Activated effector memory CD4-positive, alpha-beta T cell treated with Interleukin-2 at 50 U/mL for 16 hours (primary cell): Measurements from ENCODE around the gene RETREG1.
"Not testable (repeated sequence)": the region's sequence is repeated elsewhere in the genome, so short reads cannot be mapped to it uniquely, and the experiment has no call there.

Experiments
- DNase-seq: peaks from one replicate; pipeline ENCODE4 v3.0.0-alpha.2; 2020

Gene RETREG1

DNA sequence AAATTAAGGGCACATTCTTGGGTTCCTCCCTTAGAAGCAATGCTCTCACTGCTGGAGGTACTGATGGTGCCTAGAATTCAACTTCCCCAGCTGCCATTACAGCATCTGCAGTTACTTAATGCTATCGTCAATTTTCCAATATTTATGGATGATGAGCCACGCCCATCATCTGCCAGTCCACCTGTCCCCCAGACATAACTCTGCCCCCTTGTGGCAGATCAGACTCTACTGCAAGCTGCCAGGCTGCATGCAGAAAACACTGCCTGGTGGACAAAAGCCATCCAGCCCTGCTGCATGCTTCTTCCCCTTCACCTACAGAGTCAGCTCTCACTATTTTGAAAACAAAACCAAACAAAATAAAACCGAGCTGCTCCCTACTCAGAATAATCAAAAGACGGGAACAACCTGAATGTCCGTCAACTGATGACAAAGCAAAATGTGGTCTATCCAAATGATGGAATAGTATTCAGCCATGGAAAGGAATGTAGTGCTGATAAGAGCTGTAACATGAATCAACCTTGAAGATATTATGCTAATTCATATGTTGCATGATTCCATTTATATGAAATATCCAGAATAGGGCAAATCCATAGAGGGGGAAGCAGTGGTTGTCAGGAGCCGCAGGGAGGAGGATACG is 66.4 kb downstream of the RETREG1 start:
- DNase-seq, result no peak

DNA sequence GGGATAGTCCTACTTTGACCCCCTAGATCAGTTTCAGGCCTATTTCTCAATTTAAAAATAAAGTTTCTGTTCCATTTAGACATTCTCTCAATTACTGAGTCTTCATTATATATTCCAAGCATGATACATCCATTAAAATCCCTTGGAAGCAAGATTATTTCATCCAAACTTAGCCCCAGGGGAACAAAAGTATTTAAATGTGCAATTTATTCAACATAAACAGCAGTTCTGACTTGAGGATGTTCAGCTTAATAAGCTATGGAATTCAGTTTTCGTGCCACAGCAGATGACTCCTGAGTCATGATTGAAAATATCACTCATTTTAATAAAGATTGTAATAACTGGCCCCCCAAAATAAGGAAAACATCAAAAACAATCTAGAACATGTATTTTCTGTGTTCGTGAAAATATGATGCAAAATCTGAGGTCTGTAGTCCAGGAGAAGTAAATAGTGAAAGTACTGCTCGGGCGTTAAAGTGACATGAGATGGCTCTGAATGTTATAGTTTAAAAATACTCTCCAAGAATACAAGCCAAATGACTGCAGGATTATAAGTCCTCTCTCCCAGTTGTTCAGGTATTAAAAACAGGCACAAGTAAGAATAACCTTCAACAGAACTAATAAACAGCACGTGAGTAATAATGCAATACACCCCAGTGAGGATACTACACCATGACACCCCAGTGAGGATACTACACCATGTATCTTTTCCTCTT is 67.1 kb downstream of the RETREG1 start:
- no peak for DNase-seq

DNA sequence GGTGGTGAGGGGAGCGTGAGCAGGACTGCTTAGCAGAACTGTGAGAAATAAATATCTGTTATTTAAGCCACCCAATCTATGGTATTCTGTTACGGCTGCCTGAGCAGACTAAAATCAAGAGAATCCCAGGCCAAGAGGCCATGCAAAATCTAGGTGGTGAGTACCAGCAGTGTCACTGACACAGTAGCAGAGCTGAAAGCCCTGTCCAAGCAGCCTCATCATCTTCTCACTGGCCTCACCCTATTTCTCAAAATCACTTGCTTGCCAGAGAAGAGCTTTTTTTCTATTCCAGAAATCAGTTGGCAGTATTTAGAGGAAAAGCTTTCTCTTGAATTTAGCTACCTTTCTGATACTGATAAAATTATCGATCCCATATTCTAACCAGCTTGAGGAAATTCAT is 68.0 kb downstream of the RETREG1 start:
- no peak for DNase-seq

DNA sequence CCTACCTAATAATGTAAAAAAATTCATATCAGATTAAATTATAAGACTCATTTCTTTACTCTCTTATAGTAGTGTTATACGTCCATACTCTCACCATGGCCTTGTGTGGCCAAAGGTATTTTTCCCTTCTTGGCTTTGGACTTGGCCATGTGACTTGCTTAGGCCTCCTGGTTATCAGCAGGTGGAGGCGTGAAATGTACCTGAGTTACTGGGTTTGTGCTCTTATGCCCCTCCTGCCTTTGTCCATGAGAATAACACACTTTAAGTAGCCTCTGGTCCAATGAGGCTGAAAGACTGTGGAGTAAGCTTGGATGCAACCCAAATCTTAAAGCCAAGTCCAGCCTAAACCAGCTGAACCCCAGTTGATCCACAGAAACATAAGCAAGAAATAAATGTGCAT is 68.7 kb downstream of the RETREG1 start:
- DNase-seq, result no peak

DNA sequence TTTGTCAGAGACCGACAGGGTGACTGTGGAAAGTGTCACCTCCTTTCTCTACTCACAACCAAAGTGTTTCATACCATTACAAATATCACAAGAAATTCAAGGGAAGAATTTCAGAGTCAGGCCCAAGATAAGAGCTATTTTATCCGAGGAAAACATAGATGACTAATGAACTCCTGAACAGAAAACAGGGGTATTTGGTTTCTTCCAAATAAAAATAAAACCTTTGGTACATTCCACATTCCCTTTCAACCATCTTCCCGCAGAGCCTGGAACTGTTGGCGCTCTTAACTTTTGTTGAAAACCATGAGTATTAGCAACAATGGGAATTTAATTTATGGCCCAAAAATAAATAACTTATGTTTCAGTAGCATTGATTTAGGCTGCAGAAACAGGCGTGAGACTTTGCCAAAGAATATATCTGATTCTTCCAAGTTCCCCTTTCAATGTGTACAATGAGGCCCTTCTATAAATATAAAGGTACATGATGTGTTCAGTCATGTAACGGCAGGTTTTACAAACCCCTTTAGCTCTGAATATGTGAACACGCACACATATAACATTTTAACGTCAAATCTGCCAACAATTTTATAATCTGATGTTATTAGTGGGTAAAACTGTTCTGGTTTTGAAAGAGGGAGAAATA is 69.5 kb downstream of the RETREG1 start:
- no peak for DNase-seq

DNA sequence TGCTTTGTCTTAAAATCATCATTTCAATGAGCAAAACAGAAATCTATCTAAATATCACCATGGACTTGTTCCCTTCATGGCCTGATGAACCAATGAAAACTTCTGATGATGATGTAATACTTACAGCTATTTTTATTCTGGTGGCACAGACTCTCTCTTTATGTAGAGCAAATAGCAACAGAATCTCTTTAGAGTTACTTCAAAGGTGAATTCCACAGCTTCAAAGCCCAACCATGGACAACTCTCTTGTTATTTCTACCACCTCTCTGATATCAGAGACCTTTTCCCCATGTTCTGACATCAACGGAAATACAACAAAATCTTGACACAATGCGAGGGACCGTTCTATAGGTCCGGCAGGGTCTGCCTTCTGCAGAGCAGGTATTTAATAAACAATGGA is 70.1 kb downstream of the RETREG1 start:
- DNase-seq, result no peak

DNA sequence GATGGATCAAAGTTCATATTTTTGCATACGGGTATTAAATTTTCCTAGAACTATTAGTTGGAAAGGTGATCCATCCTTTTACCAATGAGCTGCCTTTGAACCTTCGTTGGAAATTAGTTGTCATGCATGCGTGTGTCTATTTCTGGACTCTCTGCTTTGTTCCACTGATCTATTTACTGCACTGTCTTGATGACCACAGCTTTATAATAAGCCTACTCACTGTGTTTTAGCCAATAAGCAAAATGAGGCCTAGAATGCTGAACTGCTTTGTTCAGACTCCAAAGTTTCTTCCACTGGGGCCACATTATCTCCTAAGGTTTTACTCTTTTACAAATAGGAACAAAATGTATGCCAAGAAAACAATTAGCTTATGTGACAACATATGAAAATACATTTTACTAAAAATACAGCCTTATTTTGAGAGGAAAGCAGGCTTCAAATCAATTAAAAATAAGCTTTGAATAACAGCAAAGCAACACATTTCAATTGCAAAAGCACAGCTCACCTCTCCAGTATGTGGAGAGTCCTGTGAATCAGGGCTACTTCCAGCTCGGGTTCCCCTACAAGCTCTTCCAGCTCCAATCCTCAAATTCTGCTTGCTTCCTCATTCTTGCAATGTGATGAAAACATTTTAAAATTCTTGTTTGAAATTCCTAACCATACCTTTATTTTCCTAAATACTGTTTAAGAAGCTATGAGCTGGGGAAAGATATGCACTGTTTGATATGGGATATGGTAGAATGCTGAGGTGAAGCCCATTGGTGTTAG is 72.0 kb downstream of the RETREG1 start:
- no peak for DNase-seq

DNA sequence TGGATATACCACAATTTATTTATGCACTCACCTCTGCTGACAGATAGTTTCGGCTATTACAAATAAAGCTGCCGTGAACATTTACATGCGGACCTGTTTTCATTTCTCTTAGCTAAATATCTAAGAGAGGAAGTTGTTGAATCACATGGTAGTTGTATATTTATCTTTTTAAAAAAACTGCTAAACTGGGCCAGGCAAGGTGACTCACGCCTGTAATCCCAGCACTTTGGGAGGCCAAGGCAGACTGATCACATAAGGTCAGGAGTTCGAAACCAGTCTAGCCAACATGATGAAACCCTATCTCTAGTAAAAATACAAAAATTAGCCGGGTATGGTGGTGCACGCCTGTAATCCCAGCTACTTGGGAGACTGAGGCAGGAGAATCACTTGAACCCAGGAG is 73.6 kb downstream of the RETREG1 start:
- DNase-seq, result not testable (repeated sequence)

DNA sequence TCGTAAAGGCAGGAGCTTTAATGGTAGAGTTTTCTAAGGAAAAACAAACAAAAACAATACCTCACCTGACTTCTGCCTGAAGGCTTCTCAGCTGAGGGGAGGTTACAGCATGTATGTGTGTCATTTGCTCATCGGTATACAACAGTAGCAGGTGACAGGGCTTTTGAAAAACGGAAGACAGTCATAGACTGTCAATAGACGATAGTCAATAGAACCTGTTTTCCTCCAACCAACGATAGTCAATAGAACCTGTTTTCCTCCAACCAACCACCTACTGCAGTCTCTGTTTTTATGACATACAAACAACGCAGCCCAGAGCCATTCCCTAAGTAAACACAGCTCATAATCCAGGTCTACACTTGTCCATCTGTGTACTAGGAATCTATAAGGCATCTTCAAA is 74.6 kb downstream of the RETREG1 start:
- DNase-seq, result no peak

DNA sequence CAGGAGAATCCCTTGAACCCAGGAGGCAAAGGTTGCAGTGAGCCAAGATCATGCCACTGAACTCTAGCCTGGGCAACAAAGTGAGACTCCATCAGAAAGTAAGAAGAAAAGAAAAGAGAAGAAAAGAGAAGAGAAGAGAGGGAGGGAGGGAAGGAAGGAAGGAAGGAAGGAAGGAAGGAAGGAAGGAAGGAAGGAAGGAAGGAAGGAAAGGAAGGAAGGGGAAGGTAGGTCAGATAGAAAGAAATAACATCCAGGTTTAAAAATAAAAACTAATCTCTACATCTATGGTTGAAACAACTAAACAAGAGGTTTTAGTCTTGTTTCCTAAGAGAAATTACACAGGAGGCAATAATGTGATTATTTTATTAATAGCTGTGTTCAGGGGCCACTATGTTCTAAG is 75.2 kb downstream of the RETREG1 start:
- not testable (repeated sequence) for DNase-seq

DNA sequence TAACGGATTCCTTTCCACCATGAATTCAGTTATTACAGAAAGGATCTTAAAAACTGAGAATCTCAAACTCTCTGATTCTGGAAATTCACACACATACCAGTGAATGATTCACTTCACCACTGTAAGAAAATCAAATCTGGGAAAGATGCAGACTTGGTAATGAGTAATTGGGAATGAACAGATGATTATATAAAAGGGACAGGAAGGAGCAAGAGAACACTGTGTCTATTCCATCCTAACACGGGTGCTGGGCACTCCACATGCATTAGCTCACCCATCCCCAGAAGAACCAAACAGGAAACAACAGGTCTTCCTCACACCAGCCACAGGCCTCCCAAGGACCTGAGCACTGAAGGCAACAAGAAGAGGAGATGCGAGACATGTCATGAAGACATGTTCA is 76.4 kb downstream of the RETREG1 start:
- no peak for DNase-seq

DNA sequence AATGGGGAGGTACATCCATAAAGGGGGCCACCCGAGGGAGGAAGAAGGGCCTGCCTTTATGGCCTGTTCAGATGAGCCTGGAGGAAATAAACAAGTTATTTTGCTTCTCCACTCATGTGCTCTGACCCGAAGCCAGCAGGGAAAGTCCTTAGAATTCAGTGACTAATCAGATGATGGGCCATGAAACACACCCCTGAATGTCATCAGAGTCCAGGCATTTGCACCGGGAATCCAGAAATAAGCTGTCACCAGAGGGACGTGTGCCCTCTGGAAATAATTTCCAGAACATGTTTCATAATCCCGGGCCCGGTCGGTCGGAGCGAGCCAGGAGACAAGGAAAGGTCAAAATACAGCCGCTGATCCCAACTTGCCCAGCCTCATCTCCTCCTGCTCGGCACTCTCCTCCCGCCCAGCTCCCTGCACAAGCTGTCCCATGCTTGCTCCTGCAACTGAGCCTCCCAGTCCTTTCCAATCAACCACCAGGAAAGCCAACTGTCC is 77.6 kb downstream of the RETREG1 start:
- no peak for DNase-seq

DNA sequence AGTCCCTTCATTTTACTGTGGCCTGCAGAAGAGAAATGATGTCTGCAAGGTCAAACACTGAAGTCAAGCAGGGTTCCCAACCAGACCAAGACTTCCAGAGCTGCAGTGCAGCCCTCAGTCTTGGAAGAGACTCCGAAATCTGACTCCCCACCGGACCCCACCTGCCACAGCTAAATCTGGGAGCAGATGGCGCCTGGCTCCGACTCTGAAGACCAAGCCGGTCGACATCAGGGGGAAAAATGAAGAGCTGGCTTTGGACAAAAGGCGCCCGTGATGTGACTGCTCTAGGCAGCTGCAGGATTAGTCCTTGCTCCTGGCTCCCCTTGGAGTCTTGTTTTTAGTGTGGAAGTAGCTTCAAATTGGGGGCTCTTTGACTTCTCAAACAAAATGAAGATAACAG is 78.8 kb downstream of the RETREG1 start:
- DNase-seq, result no peak

DNA sequence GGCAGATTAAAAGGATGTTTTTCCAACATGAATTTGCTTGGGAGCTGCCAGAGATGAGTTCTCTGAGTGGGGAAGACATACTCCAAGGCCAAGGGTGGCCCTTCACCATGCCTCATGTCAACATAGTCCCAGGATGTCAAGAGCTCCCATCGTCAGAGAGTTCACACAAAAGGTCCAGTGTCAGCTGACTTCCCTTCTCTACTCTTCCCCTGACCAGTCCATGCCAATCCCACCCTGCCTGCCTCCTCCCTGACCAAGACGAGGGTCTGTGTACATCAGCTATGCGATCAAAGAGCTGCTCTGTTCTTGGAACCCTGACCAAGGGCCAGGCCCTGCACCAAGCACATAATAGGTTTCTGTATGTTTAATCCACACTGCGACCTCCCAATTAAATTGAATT is 80.0 kb downstream of the RETREG1 start:
- no peak for DNase-seq

DNA sequence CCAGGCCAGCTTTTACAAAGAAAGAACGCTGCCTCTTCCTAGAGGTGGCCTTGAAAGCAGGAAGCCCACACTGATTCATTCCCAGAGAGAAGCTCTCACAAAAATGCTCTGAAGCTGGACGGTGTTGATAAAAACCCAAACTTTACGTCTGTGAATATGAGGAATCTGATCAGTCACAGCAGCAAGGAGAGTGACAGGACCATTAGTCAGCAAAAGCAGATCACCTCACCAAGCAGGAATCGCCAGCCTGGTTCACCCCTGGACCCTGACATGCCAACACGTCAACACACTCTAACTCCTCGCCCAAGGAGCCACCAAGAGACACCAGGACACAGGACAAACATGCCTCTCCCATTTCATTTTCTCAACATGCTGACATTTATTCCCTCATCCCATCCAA is 80.6 kb downstream of the RETREG1 start:
- DNase-seq, result no peak

DNA sequence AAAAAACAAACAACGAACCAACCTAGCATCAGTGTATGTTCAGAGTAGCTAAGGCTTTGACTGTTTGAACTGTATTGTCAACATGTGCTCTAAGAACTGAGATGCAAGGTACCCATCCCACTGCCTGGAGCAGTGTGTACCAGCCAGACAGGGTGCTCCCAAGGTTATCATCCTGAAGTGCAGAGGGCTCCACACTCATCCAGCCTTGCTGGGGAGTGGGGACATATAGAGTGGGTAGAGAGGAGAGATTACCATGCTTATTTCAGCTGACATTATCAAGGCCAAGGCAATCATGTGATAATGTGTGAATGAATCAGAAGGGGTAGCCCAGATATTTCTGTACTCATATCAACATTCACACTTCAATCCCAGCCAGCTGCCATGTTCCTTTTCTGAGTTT is 82.5 kb downstream of the RETREG1 start:
- DNase-seq, result no peak

DNA sequence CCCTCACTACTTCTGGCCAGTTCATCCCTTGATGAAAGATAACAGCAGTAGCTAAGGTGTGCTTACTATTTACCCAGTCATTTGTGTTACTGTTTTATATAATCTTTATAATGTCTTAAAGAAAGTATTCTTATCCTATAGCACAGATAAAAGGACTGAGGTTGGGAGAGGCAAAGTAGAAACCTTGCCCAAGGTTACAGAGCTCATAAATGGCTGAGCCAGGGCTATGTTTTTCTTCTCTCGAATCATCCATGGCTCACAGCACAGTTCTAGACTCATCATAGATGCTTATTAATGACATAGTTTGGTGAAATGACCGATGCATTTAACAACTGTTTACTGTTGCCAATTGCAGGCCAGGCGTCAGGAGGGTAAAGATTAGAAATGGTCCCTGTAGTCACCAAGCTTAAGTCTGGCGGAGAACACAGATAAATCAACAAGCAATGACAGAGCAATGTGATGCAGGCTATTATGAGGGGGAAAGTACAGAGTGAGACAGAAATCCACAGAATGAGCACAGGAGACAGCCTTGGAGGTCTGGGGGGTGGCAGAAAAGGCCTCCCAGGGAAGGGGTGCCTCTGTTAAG is 85.6 kb downstream of the RETREG1 start:
- no peak for DNase-seq

DNA sequence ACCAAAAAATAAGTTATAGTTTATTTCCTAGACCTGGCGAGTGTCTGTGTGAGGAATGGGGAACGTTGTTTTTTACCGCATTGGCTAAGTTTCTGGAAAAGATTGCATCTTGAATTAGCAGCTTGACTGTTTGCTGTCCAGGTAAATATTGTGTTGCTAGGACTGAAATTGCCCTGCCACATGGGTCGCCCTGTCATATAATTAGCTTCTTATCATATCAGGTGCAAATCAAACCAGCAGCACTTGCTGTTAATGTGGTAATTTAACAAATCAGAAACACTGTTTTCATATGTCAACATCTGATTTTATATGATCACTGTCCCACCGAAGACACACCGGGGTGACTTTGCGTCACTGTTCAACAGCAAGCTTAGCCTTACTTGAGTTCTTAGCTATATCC is 87.5 kb downstream of the RETREG1 start:
- DNase-seq, result no peak

DNA sequence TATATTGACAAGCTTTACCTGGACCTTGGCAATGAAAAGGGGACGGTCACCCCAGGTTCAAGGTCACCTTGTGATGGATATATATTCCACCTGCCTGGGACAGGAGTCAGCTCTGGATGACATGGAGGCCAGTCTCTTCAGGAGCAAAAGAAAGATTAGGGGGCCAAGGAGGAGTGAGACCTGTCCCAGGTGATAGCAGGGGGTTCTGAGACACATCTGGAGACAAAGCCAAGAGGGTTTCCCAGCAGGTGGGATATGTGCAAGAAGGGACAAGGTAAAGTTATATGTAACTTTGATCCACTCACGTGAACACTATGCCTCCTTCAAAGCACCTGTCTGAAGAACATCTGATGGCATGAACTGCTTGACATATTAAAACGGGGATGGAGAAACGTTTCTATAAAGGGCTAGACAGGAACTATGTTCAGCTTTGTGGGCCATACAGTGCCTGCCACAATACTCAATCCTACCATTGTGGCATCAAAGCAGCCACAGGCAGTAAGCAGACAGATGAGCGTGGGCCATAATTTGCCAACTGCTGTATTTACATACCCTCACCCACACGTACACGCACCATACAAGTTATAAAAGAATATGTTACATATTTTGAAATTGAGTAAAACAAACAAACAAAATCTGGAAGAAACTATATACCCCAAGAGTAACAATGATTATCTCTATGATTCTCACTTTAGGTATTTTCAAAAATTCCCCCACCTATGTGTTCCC is 88.3 kb downstream of the RETREG1 start:
- no peak for DNase-seq

DNA sequence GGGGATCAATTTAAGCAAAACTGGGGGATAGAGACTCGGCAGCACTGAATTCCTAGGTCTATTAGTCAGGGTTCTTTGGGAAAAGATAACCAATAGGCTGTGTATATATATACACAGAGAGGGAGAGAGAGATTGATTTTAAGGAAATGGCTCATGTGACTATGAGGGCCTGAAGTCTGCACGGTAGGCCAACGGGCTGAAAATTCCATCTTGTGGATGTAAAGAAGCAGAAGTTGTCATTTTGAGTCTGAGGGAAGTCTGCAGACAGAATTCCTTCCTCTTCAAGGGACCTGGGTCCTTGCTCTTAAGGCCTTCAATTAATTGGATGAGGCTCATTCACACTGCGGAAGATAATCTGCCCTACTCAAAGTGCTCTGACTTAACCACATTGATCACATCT is 91.1 kb downstream of the RETREG1 start:
- no peak for DNase-seq

DNA sequence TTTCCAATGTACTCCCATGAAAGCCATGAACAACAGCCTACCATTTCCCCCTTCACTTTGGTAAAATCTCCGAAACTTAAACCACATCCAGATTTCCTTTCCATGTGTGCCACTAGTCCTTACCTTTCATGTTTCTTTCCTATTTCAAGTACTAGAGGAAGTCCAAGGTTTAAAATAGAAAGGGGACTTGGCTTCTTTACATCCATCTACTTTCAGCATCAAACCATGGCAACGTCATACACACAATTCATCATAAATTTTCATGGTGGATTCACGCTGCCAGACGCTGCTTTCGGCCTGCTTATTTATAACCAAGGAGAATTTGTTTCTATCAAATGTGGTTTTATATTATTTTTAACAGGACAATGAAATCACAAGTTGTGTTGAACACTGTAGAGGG is 92.5 kb downstream of the RETREG1 start:
- DNase-seq, result no peak
